Upper lobe of right lung (tissue), 1 donor: Measurements from ENCODE around the gene PROZ. TPM values are rescaled to one million over a fixed set of nuclear protein-coding genes. Genes with fewer than 3 reads are reported as not detected.
"Not testable (repeated sequence)": the region's sequence is repeated elsewhere in the genome, so short reads cannot be mapped to it uniquely, and the experiment has no call there.

Source experiments
- ATAC-seq: fragments of 200-7000 bp; cut with Tn5 transposase; one replicate; pipeline ENCODE4 v1.9.1; 2020; ENCODE audit warnings: mild to moderate bottlenecking, moderate library complexity
- DNase-seq: peaks from one replicate; pipeline ENCODE4 v3.0.0-alpha.2; 2020
- H3K27ac ChIP-seq: fragments of 200-600 bp; one replicate; pipeline ENCODE4 v1.8.0; 2022
- H3K27me3 ChIP-seq: fragments of 200-600 bp; one replicate; pipeline ENCODE4 v1.8.0; 2022; ENCODE audit warnings: mild to moderate bottlenecking
- H3K36me3 ChIP-seq: fragments of 200-600 bp; one replicate; pipeline ENCODE4 v1.8.0; 2022
- H3K4me1 ChIP-seq: fragments of 200-600 bp; one replicate; pipeline ENCODE4 v1.8.0; 2022
- H3K4me3 ChIP-seq: fragments of 200-600 bp; one replicate; pipeline ENCODE4 v1.8.0; 2022; ENCODE audit warnings: mild to moderate bottlenecking
- H3K9me3 ChIP-seq: fragments of 200-600 bp; one replicate; pipeline ENCODE4 v1.8.0; 2022
- intact Hi-C: fragments of 100-400 bp; cut with DNase I; formaldehyde crosslinking; loops from one replicate; pipeline ENCODE4 v1.11.0; 2022
- long read RNA-seq: library from polyadenylated mRNA; unstranded; transcript quantifications from one replicate; pipeline ENCODE4 v2.0.0, GENCODE V29; 2021
- total RNA-seq: library from RNA; stranded (reverse); fragmentation: NEBNext Ultra II Directional; extraction: Animal tissue kit (Norgen Biotek cat#: 25700); gene quantifications from one replicate; pipeline ENCODE4 v1.2.1, GENCODE V29; 2021
- TF ChIP-seq, protein P1 (sequence below): fragments of 200-600 bp; IDR thresholded peaks from one replicate; pipeline ENCODE4 v1.8.0; 2022; ENCODE audit warnings: antibody characterized with exemption
- donor health status: DM: no; HTN: yes; CAD: no; lungs with severe emphysema.

Gene PROZ, protein sequence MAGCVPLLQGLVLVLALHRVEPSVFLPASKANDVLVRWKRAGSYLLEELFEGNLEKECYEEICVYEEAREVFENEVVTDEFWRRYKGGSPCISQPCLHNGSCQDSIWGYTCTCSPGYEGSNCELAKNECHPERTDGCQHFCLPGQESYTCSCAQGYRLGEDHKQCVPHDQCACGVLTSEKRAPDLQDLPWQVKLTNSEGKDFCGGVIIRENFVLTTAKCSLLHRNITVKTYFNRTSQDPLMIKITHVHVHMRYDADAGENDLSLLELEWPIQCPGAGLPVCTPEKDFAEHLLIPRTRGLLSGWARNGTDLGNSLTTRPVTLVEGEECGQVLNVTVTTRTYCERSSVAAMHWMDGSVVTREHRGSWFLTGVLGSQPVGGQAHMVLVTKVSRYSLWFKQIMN
- not detected for total RNA-seq
- long read RNA-seq, result 0 reads

DNA sequence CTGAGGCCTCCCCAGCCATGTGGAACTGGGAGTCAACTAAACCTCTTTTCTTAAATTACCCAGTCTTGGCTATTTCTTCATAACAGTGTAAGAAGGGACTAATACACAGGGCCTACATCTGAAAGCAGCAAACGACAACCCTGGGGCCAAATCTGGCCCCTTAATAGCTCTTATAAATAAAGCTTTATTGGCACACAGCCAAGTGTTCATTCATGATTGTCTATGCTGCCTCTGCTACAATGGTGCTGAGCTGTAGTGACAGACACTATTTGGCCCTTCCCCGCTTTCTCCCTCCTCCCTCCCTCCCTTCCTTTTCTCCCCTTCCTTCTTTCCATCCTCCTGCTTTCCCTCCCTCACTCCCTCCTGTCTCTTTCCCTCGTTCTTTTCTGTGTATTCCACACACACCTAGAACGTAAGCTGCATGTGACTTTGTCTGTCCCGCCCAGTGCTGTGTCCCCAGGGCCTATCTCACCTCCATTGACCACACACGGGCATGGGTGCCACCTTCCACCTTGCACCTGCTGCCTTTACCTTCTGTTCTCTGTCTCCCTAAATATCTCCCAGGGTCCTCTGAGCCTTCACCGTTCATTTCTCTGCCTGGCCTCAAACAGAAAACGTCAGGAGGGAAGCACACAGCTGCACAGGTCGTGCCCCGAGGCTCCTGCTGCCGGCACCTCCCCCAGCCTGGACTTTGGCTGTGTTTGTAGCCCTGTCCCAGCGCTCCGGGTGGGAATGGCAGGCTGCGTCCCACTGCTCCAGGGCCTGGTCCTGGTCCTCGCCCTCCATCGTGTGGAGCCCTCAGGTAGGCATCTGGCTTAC, at the start of gene PROZ:
TSS of gene PROZ (plus strand) at position 720 of the 819 bp plus-strand sequence. CDS start at position 733, 13 bp downstream.
- Histone ChIP-seq H3K27ac (no peak within 1 kb of the TSS), H3K4me1 (peaks cover 5% of the 10 kb centered on the region), H3K9me3 (no peaks in the 10 kb centered on the region), H3K36me3 (no peaks in the 10 kb centered on the region), H3K27me3 (peaks cover 13% of the 10 kb centered on the region), H3K4me3 (no peak within 1 kb of the TSS)
- ATAC-seq (no peak), DNase-seq (no peak)
- intact Hi-C loops, result no loop called here
- TF ChIP-seq, protein P1, sequence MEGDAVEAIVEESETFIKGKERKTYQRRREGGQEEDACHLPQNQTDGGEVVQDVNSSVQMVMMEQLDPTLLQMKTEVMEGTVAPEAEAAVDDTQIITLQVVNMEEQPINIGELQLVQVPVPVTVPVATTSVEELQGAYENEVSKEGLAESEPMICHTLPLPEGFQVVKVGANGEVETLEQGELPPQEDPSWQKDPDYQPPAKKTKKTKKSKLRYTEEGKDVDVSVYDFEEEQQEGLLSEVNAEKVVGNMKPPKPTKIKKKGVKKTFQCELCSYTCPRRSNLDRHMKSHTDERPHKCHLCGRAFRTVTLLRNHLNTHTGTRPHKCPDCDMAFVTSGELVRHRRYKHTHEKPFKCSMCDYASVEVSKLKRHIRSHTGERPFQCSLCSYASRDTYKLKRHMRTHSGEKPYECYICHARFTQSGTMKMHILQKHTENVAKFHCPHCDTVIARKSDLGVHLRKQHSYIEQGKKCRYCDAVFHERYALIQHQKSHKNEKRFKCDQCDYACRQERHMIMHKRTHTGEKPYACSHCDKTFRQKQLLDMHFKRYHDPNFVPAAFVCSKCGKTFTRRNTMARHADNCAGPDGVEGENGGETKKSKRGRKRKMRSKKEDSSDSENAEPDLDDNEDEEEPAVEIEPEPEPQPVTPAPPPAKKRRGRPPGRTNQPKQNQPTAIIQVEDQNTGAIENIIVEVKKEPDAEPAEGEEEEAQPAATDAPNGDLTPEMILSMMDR, result no peak

DNA sequence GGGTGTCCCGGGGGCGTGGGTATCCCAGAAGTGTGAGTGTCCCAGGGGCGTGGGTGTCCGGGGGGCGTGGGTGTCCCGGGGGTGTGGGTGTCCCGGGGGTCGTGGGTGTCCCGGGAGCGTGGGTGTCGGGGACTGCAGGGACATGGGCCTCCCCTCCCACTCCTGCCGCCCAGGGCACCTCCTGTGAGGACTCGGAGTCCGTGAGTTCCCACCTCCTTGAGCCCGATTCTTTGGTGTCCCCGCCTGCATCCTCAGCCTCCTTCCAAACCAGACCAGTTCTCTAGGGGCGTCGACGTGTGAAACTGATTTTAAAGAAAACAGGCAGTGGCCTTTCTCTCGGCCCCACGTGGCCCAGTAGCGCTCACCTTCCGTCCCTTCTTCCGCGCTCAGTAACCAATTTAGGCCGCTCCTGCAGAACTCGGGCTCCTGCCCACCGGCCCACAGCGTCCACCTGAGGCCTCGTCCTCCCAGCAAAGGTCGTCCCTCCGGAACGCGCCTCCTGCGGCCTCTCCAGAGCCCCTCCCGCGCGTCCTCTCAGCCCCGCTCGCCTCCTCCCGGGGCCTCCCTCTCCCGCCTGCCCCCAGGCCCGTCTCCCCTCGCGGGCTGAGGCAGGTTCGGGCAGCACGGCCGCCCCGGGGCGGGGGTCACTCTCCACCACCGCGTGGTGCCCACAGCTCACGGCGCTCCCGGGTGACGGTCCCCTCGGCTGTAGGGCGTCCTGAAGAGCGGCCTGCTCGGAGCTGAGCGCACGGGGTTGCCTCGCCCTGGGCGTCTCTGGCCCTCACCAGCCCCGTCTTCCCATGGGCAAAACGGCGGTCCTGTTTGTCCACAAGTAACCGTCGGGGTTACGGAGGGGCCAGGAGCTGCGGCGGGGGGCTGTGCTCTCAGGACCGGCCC, 49.0 kb upstream of the PROZ start:
- Histone ChIP-seq H3K4me3 (no peak overlapping the region), H3K36me3 (no peaks in the 10 kb centered on the region), H3K27ac (no peak overlapping the region), H3K4me1 (peaks cover 17% of the 10 kb centered on the region), H3K27me3 (peaks cover 21% of the 10 kb centered on the region), H3K9me3 (no peaks in the 10 kb centered on the region)
- TF ChIP-seq, protein P1, result no peak
- ATAC-seq, result peak; percentile 5
- intact Hi-C loops, result no loop called here
- peak; percentile 56 for DNase-seq

DNA sequence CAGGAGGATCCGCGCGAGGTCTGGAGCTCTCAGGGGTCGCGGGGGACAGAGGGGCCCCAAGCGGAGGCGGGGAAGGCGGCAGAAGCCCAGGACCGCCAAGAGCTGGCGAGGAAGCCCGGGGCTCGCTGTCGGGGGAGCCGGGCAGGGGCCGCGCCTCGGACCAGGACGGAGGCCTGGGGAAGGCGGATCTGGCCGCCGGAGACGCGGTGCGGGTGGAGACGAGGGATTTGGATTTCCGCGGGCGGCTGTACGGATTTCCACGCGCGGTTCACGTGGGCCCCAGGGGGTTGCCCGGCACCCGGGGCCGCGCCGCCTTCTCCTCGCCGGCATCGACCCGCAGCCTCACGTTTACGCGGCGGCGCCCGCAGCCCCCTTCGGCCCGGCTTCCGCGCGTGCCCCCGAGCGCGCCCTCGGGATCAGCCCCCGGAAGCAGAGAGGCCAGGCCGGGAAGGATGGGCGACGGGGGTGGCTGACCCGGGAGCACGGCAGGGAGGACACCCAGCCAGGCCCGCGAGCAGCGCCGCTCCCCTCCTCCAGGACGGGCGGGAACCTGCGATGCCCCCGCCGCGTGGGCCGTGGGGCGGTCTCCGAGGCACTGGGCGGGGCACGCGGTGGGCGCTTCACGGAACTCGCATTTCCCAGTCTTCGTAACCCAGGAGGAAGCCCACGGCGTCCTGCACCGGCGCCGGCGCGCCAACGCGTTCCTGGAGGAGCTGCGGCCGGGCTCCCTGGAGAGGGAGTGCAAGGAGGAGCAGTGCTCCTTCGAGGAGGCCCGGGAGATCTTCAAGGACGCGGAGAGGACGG, 48.2 kb upstream of the PROZ start:
- Histone ChIP-seq H3K27ac (no peak overlapping the region), H3K36me3 (no peaks in the 10 kb centered on the region), H3K4me1 (peaks cover 17% of the 10 kb centered on the region), H3K9me3 (no peaks in the 10 kb centered on the region), H3K27me3 (peaks cover 21% of the 10 kb centered on the region), H3K4me3 (peak overlapping the region; percentile 49)
- ATAC-seq, result peak; percentile 55
- TF ChIP-seq, protein P1, result no peak
- DNase-seq, result peak; percentile 69
- intact Hi-C loops, result no loop called here

DNA sequence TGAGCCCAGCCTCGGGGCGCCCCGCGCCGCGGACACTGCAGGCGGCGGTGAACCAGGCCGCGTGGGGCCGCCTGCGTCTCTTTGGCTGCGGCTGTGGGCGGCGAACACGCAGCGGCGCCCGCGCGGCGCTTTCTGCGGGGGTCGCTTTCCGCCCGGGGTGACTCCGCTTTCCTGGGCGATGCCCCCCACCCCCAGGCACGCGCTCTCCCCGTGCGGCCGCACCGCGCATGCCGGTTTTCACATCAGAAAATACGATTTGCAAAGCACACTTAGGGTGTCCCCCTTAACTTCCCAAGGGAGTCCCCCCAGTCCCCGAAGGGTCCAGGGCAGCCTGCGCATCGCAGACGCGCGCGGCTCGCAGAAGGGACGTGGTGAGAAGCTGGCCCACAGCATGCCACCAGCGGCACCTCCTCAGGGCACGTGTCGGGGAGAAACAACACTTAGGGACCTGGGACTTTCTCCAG, 47.6 kb upstream of the PROZ start:
- Histone ChIP-seq H3K27me3 (peaks cover 21% of the 10 kb centered on the region), H3K9me3 (no peaks in the 10 kb centered on the region), H3K27ac (no peak overlapping the region), H3K4me3 (peak overlapping the region; percentile 49), H3K4me1 (peaks cover 17% of the 10 kb centered on the region), H3K36me3 (no peaks in the 10 kb centered on the region)
- ATAC-seq, result no peak
- TF ChIP-seq, protein P1, result no peak
- intact Hi-C loops, result no loop called here
- DNase-seq, result no peak

DNA sequence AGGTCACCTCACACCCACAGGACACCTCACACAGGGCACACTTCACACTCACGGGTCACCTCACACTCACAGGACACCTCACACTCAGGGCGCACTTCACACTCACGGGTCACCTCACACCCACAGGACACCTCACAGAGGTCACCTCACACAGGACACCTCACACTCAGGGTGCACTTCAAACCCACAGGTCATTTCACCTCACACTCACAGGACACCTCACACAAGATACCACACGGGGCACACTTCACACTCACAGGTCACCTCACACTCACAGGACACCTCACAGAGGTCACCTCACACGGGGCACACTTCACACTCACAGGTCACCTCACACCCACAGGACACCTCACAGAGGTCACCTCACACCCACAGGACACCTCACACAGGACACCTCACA, 46.6 kb upstream of the PROZ start:
- H3K4me3 ChIP-seq, H3K36me3 ChIP-seq, DNase-seq, H3K27ac ChIP-seq, ATAC-seq, H3K9me3 ChIP-seq, intact Hi-C loops: not testable (repeated sequence)
- H3K27me3 ChIP-seq, result peaks cover 21% of the 10 kb centered on the region
- peaks cover 17% of the 10 kb centered on the region for H3K4me1 ChIP-seq

DNA sequence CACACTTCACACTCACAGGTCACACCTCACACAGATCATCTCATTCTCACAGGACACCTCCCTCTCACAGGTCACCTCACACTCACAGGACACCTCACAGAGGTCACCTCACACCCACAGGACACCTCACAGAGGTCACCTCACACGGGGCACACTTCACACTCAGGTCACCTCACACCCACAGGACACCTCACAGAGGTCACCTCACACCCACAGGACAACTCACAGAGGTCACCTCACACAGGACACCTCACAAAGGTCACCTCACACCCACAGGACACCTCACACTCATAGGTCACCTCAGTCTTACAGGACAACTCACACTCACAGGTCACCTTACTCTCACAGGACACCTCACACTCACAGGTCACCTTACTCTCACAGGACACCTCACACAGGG, 46.0 kb upstream of the PROZ start:
- DNase-seq, ATAC-seq, intact Hi-C loops, H3K9me3 ChIP-seq, H3K4me3 ChIP-seq, H3K27ac ChIP-seq, H3K36me3 ChIP-seq: not testable (repeated sequence)
- Histone ChIP-seq H3K27me3 (peaks cover 21% of the 10 kb centered on the region), H3K4me1 (peaks cover 17% of the 10 kb centered on the region)
